Karpas-422 (cell line): ENCODE results near the gene HMOX2. TPM values are rescaled to one million over a fixed set of nuclear protein-coding genes. Genes with fewer than 3 reads are reported as not detected.

ENCODE experiments used
- DNase-seq: peaks from one replicate; pipeline ENCODE4 v3.0.0-alpha.2; 2015
- H2AFZ ChIP-seq: fragments of 200-600 bp; sonication (generic); 2 replicates; pipeline ENCODE4 v1.6.1; 2014; ENCODE audit warnings: antibody characterized with exemption, low read length, mixed read lengths
- H3K27ac ChIP-seq: fragments of 200-600 bp; sonication (generic); 2 replicates; pipeline ENCODE4 v1.5.1; 2014; ENCODE audit warnings: mild to moderate bottlenecking, low read length, moderate library complexity
- H3K27me3 ChIP-seq: fragments of 200-600 bp; sonication (generic); 2 replicates; pipeline ENCODE4 v1.6.1; 2014; ENCODE audit warnings: low read length, mixed read lengths
- H3K36me3 ChIP-seq: fragments of 200-600 bp; sonication (generic); 2 replicates; pipeline ENCODE4 v1.6.1; 2014; ENCODE audit warnings: low read length, mixed read lengths; ENCODE audit not compliant: insufficient read depth
- H3K4me1 ChIP-seq: fragments of 200-600 bp; sonication (generic); 2 replicates; pipeline ENCODE4 v1.6.1; 2014; ENCODE audit warnings: mild to moderate bottlenecking, low read length, mixed read lengths
- H3K4me2 ChIP-seq: fragments of 200-600 bp; sonication (generic); 2 replicates; pipeline ENCODE4 v1.6.1; 2014; ENCODE audit warnings: low read length, low read depth, mild to moderate bottlenecking; ENCODE audit not compliant: poor library complexity, severe bottlenecking
- H3K4me3 ChIP-seq: fragments of 200-600 bp; sonication (generic); 2 replicates; pipeline ENCODE4 v1.5.1; 2014; ENCODE audit warnings: mild to moderate bottlenecking, antibody characterized with exemption, low read length, mixed read lengths
- H3K79me2 ChIP-seq: fragments of 200-600 bp; sonication (generic); 2 replicates; pipeline ENCODE4 v1.6.1; 2014; ENCODE audit warnings: mild to moderate bottlenecking, low read length, mixed read lengths
- H3K9ac ChIP-seq: fragments of 200-600 bp; sonication (generic); 2 replicates; pipeline ENCODE4 v1.6.0; 2014; ENCODE audit warnings: low read length
- H3K9me2 ChIP-seq: fragments of 200-600 bp; sonication (generic), shearing (Covaris generic); replicated peaks from 2 replicates; pipeline ENCODE4 v1.6.0; 2014; ENCODE audit warnings: mild to moderate bottlenecking, low read length, moderate library complexity; ENCODE audit not compliant: insufficient read depth
- H3K9me3 ChIP-seq: fragments of 300-700, 200-600 bp; sonication (generic); 2 replicates; pipeline ENCODE4 v1.6.1; 2014; ENCODE audit warnings: low read length, mixed read lengths
- H4K20me1 ChIP-seq: fragments of 200-600 bp; sonication (generic); 2 replicates; pipeline ENCODE4 v1.6.1; 2014; ENCODE audit warnings: mild to moderate bottlenecking, antibody characterized with exemption, low read length, low read depth; ENCODE audit not compliant: insufficient read depth
- total RNA-seq: library from RNA; depleted of rRNA; stranded (reverse); fragments of >200 nt; shearing (Covaris generic); gene quantifications from 2 replicates; pipeline ENCODE4 v1.2.3, GENCODE V29; 2014; ENCODE audit warnings: low replicate concordance

Gene HMOX2
- total RNA-seq, 1 experiment from 2014 or later: 50.1 TPM

DNA sequence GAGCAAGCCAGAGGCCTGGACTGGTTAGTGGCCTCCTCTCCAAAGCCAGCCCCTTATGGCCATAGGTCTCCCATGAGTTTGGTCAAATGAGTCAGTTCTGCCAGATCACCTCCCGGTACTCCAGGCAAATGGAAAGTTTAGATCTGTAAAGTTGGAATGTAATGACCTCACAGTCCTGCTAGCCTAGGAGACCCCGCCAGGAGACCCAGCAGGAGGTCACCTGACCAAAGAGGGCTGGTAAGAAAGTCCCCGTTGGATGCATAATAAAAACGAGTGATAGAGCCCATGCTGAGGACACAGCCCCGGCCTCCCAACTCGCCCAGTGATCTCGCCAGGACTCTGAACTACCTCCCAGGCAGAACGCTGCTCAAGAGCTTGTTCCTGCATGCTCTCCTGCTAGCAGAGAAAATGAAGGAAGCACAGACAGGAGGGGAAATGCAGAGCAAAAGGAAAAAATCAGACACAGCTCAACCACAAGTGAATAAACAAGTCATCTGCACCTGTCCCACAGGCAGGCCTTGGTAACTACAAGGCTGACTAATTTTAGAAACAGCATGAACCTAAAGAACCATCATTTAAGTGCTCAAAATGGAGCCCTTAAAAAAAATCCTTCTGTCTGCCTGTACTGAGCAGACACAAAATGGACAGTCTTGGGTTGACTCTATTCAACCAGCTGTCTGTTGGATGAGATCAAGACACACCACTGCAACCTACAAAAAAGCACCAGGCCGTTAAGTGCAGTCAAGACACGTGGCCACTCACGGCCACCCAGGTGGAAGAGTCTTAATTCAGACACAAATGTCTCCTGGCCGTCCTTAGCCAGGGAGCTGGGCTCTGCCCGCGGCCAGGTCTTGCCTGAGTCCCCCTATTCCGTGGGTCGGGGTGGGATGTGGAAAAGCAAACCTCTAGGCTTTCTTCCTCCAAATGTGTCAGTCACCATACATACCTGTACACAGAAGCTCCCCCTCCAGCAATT, 53.2 kb downstream of the HMOX2 start:
- no peak overlapping the region for H3K4me2 ChIP-seq
- H3K4me3 ChIP-seq: no peak overlapping the region
- H2AFZ ChIP-seq: no peak overlapping the region
- H4K20me1 ChIP-seq: no peaks in the 10 kb centered on the region
- H3K27me3 ChIP-seq: no peaks in the 10 kb centered on the region
- H3K27ac ChIP-seq: no peak overlapping the region
- peaks cover 8% of the 10 kb centered on the region for H3K4me1 ChIP-seq
- H3K9me3 ChIP-seq: no peaks in the 10 kb centered on the region
- no peak for DNase-seq
- H3K79me2 ChIP-seq: no peaks in the 10 kb centered on the region
- no peaks in the 10 kb centered on the region for H3K9me2 ChIP-seq
- no peaks in the 10 kb centered on the region for H3K36me3 ChIP-seq
- H3K9ac ChIP-seq: no peak overlapping the region

- H3K9me3 ChIP-seq: no peaks in the 10 kb centered on the region
- H3K4me2 ChIP-seq: no peak overlapping the region
- no peak overlapping the region for H3K27ac ChIP-seq
- no peak overlapping the region for H3K9ac ChIP-seq
- H3K79me2 ChIP-seq: no peaks in the 10 kb centered on the region
- H3K27me3 ChIP-seq: no peaks in the 10 kb centered on the region
- peaks cover 8% of the 10 kb centered on the region for H3K4me1 ChIP-seq
- H3K36me3 ChIP-seq: no peaks in the 10 kb centered on the region
- H2AFZ ChIP-seq: no peak overlapping the region
- DNase-seq: no peak
- H4K20me1 ChIP-seq: no peaks in the 10 kb centered on the region
- no peaks in the 10 kb centered on the region for H3K9me2 ChIP-seq
- H3K4me3 ChIP-seq: no peak overlapping the region
Observed at GRCh38 chr16:4531811-4532210, 55.6 kb downstream of the HMOX2 start.

DNA sequence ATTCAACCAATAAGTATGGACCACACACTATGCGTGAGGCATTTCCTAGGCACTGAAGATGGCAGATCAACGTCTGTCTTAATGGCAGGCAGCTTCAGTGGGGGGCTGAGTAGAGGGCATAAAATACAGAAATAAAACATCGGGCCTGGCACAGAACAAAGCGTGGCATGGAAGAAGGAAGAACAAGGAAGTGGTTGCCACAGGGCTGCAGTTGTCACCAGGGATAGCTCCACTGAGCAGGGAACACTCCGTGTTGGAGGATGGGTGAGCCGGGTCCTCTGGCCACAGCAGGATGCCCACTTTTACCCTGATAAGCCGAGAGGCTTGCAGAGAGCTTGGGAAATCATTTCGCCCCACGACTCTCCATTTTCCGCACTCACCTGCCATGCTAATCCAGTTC, 56.0 kb downstream of the HMOX2 start:
- DNase-seq: no peak
- Histone ChIP-seq H3K27me3 (no peaks in the 10 kb centered on the region), H4K20me1 (no peaks in the 10 kb centered on the region), H3K79me2 (no peaks in the 10 kb centered on the region), H3K27ac (no peak overlapping the region), H3K4me2 (no peak overlapping the region), H3K4me1 (peaks cover 8% of the 10 kb centered on the region), H3K4me3 (no peak overlapping the region), H3K9me3 (no peaks in the 10 kb centered on the region), H3K36me3 (no peaks in the 10 kb centered on the region), H3K9me2 (no peaks in the 10 kb centered on the region), H3K9ac (no peak overlapping the region), H2AFZ (no peak overlapping the region)

- Histone ChIP-seq H3K36me3 (no peaks in the 10 kb centered on the region), H3K9me3 (no peaks in the 10 kb centered on the region), H3K9me2 (no peaks in the 10 kb centered on the region), H3K79me2 (no peaks in the 10 kb centered on the region), H3K27me3 (no peaks in the 10 kb centered on the region), H3K4me2 (no peak overlapping the region), H2AFZ (no peak overlapping the region), H4K20me1 (no peaks in the 10 kb centered on the region), H3K9ac (no peak overlapping the region), H3K4me1 (peaks cover 8% of the 10 kb centered on the region), H3K27ac (no peak overlapping the region), H3K4me3 (no peak overlapping the region)
- DNase-seq: no peak
Observed at GRCh38 chr16:4533490-4533889, 57.3 kb downstream of the HMOX2 start.

DNA sequence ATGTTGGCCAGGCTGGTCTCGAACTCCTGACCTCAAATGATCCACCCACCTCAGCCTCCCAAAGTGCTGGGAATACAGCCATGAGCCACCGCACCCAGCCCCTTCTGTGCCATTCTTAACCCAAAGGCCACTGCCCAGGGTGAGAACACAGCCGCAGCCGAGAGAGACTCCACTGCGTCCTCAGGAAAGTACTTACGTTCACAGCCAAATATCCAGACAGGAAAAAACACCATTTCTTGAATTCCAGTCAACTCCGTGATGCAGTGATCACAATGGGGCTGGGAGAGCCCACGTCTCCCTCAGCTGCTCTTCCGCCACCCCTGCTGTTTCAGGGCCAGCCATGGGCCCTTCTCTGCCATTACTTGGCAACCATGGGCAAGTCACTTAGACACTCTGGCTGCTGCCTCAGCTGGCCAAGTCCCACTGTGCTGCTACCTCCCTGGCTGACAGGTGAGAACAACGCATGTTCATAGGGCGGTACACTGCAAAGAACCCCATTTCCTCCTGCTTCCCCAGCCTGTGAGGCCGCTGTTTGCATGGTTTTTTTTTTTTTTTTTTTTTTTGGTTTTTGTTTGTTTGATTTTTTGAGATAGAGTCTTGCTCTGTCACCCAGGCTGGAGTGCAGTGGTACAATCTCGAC, 58.1 kb downstream of the HMOX2 start:
- DNase-seq: no peak
- H3K79me2 ChIP-seq: no peaks in the 10 kb centered on the region
- no peaks in the 10 kb centered on the region for H3K36me3 ChIP-seq
- no peak overlapping the region for H3K4me3 ChIP-seq
- no peaks in the 10 kb centered on the region for H4K20me1 ChIP-seq
- H3K27me3 ChIP-seq: no peaks in the 10 kb centered on the region
- H3K9me3 ChIP-seq: no peaks in the 10 kb centered on the region
- no peak overlapping the region for H2AFZ ChIP-seq
- H3K27ac ChIP-seq: no peak overlapping the region
- H3K9ac ChIP-seq: no peak overlapping the region
- no peaks in the 10 kb centered on the region for H3K9me2 ChIP-seq
- no peak overlapping the region for H3K4me2 ChIP-seq
- peaks cover 5% of the 10 kb centered on the region for H3K4me1 ChIP-seq

- Histone ChIP-seq H3K9ac (no peak overlapping the region), H4K20me1 (no peaks in the 10 kb centered on the region), H3K79me2 (no peaks in the 10 kb centered on the region), H3K27me3 (no peaks in the 10 kb centered on the region), H2AFZ (no peak overlapping the region), H3K4me3 (no peak overlapping the region), H3K9me3 (no peaks in the 10 kb centered on the region; the same call in none of the 2 replicates), H3K4me2 (no peak overlapping the region), H3K9me2 (no peaks in the 10 kb centered on the region), H3K27ac (no peak overlapping the region), H3K36me3 (no peaks in the 10 kb centered on the region), H3K4me1 (no peaks in the 10 kb centered on the region)
- no peak for DNase-seq
Observed at GRCh38 chr16:4535627-4536108, 59.5 kb downstream of the HMOX2 start.

DNA sequence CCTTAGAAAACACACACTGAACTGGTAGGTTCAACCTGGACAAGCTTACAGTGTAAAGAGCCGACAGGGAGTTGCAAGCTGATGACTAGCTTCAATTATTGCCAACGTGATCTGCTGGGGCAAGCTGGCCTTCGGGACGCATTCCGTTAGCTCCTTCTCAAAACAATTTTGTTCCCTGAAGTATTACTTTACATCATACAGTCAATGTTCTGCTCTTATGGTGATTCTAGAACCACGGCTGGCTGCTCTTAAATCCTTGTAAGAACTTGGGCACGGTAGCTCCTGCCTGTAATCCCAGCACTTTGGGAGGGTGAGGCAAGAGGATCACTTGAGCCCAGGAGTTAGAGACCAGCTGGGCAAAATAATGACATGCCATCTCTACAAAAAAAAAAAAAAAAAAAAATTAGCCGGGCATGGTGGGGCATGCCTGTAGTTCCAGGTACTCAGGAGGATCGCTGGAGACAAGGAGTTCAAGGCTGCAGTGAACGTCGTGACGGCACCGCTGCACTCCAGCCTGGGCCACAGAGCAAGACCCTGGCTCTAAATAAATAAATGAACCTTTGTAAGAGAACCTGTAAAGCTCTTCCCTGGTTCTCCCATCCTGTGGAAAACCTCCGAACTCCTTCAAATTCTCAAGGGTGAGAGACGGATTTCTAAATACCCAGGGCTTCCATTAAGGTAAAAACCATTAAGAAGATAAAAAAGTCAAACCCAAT, 60.4 kb downstream of the HMOX2 start:
- Histone ChIP-seq H3K4me2 (no peak overlapping the region), H3K9me3 (no peaks in the 10 kb centered on the region; the same call in none of the 2 replicates), H3K9me2 (no peaks in the 10 kb centered on the region), H4K20me1 (no peaks in the 10 kb centered on the region), H3K9ac (no peak overlapping the region), H3K27me3 (no peaks in the 10 kb centered on the region), H3K27ac (no peak overlapping the region), H3K36me3 (no peaks in the 10 kb centered on the region), H3K4me3 (no peak overlapping the region), H3K79me2 (no peaks in the 10 kb centered on the region), H3K4me1 (no peaks in the 10 kb centered on the region), H2AFZ (no peak overlapping the region)
- DNase-seq: no peak
